Keratinocyte (primary cell): Measurements from ENCODE around the gene ZNF365. TPM values are rescaled to one million over a fixed set of nuclear protein-coding genes. Genes with fewer than 3 reads are reported as not detected.

Experiments
- DNase-seq: peaks from one replicate; pipeline ENCODE4 v3.0.0-alpha.2; 2011; ENCODE audit warnings: low read depth, missing footprints, low spot score
- FAIRE-seq: peaks from 2 replicates; lab custom pipeline; 2011; peaks lifted over from hg19 to GRCh38; lab: Jason Lieb, UNC
- H2AFZ ChIP-seq: 2 replicates; pipeline ENCODE4 v1.6.0; 2012; ENCODE audit warnings: low read length, control low read depth, inconsistent platforms; ENCODE audit not compliant: control insufficient read depth
- H3K27ac ChIP-seq: 2 replicates; pipeline ENCODE4 v1.5.1; 2011; ENCODE audit warnings: low read length; ENCODE audit not compliant: control insufficient read depth, insufficient read depth
- H3K27me3 ChIP-seq: 3 replicates; pipeline ENCODE4 v1.6.0; 2011; ENCODE audit warnings: low read length; ENCODE audit not compliant: control insufficient read depth, insufficient read depth; ENCODE audit errors: extremely low read depth
- H3K36me3 ChIP-seq, 2 experiments: 2 replicates in 1 of 2; 3 replicates in 1 of 2; pipeline ENCODE4 v1.5.1; 2011; ENCODE audit warnings: low read length in 2 of 2, mild to moderate bottlenecking in 1 of 2; ENCODE audit not compliant: control insufficient read depth in 2 of 2, insufficient read depth in 2 of 2; ENCODE audit errors: extremely low read depth in 1 of 2
- H3K4me1 ChIP-seq: 3 replicates; pipeline ENCODE4 v1.5.1; 2011; ENCODE audit warnings: low read length; ENCODE audit not compliant: control insufficient read depth, insufficient read depth; ENCODE audit errors: extremely low read depth
- H3K4me2 ChIP-seq: 3 replicates; pipeline ENCODE4 v1.6.0; 2011; ENCODE audit warnings: low read depth, low read length; ENCODE audit not compliant: control insufficient read depth, insufficient read depth; ENCODE audit errors: extremely low read depth
- H3K4me3 ChIP-seq, 3 experiments: fragments of 200-600 bp in 1 of 3; sonication (generic) in 1 of 3; 2 replicates in 2 of 3; 3 replicates in 1 of 3; pipeline ENCODE4 v1.5.1; 2011 to 2016; ENCODE audit warnings: low read length in 3 of 3, mild to moderate bottlenecking in 3 of 3, control low read depth in 2 of 3, inconsistent platforms in 1 of 3, low read depth in 1 of 3, mixed read lengths in 1 of 3, mixed run types in 1 of 3, moderate library complexity in 1 of 3; ENCODE audit not compliant: control insufficient read depth in 2 of 3, insufficient read depth in 2 of 3; ENCODE audit errors: extremely low read depth in 1 of 3
- H3K79me2 ChIP-seq: 2 replicates; pipeline ENCODE4 v1.6.0; 2012; ENCODE audit warnings: low read length; ENCODE audit not compliant: control insufficient read depth, insufficient read depth
- H3K9ac ChIP-seq: 3 replicates; pipeline ENCODE4 v1.6.0; 2011; ENCODE audit warnings: low read length; ENCODE audit not compliant: control insufficient read depth, insufficient read depth; ENCODE audit errors: extremely low read depth
- H3K9me1 ChIP-seq: 3 replicates; pipeline ENCODE4 v1.6.0; 2011; ENCODE audit warnings: low read length; ENCODE audit not compliant: control insufficient read depth, insufficient read depth; ENCODE audit errors: extremely low read depth
- H3K9me3 ChIP-seq: 2 replicates; pipeline ENCODE4 v1.5.1; 2012; ENCODE audit warnings: low read depth, low read length; ENCODE audit not compliant: control insufficient read depth
- H4K20me1 ChIP-seq: 3 replicates; pipeline ENCODE4 v1.6.0; 2011; ENCODE audit warnings: low read length; ENCODE audit not compliant: control insufficient read depth, insufficient read depth; ENCODE audit errors: extremely low read depth
- CTCF ChIP-seq, 3 experiments: IDR thresholded peaks in 1 of 3; conservative IDR thresholded peaks in 1 of 3; optimal IDR thresholded peaks in 1 of 3; 2 replicates in 2 of 3; 3 replicates in 1 of 3; pipeline versions ENCODE3 to v1.5.1; 2011; ENCODE audit warnings: low read length in 3 of 3, mild to moderate bottlenecking in 3 of 3, moderate library complexity in 2 of 3, control low read depth in 1 of 3, inconsistent platforms in 1 of 3; ENCODE audit not compliant: insufficient read depth in 2 of 3; ENCODE audit errors: extremely low read depth in 1 of 3
- EZH2 ChIP-seq: IDR thresholded peaks from one replicate; pipeline ENCODE4 v1.6.1; 2012; ENCODE audit warnings: inconsistent platforms, mild to moderate bottlenecking, low read length, moderate library complexity
- dilution Hi-C: fragments of 300-500 bp; cut with MboI; formaldehyde crosslinking; loops from one replicate; pipeline ENCODE4 v1.7.0; 2020; ENCODE audit warnings: low sequenced_read_pairs; ENCODE audit not compliant: extremely low pct_ligation_motif_present
- polyA plus RNA-seq, 5 experiments: library from polyadenylated mRNA; depleted of rRNA in 3 of 5; stranded (reverse) in 3 of 5; stranded (forward) in 1 of 5; unstranded in 1 of 5; fragments of >200 nt; gene quantifications; 1 replicate in 1 of 5; 2 replicates in 3 of 5; 3 replicates in 1 of 5; pipeline versions ENCODE4 v1.2.1 to v1.2.3, GENCODE V29; 2011 to 2012; ENCODE audit warnings: missing spikeins in 2 of 5, low read depth in 1 of 5, low replicate concordance in 1 of 5

The ZNF365 gene
- polyA plus RNA-seq, 1 donor (not counting 4 experiments of a cell fraction or from before 2014, with no cell fraction given) = 15.9 TPM

GRCh38 chr10:62396864-62397263 is 22.7 kb downstream of the ZNF365 start:
- H4K20me1 ChIP-seq = no peaks in the 10 kb centered on the region
- H3K79me2 ChIP-seq = peaks cover 4% of the 10 kb centered on the region
- no peak overlapping the region for H3K4me2 ChIP-seq
- H3K27me3 ChIP-seq = no peaks in the 10 kb centered on the region
- H3K4me3 ChIP-seq = no peak overlapping the region
- H3K4me1 ChIP-seq = no peaks in the 10 kb centered on the region
- TF ChIP-seq EZH2 = no peak
- no peak for TF ChIP-seq CTCF (optimal IDR thresholded peaks at IDR 0.05 in 1 of 3, IDR thresholded peaks at IDR 0.05 in 1 of 3, conservative IDR thresholded peaks at IDR 0.05 in 1 of 3; ENCODE audit: extremely low read depth in 1 of 3, insufficient read depth in 2 of 3, low read length in 3 of 3)
- FAIRE-seq = no peak
- H3K9me1 ChIP-seq = no peaks in the 10 kb centered on the region
- H3K27ac ChIP-seq = no peak overlapping the region
- no peak overlapping the region for H3K9ac ChIP-seq
- dilution Hi-C loops = no loop called here
- no peak overlapping the region for H2AFZ ChIP-seq
- H3K9me3 ChIP-seq = no peaks in the 10 kb centered on the region
- H3K36me3 ChIP-seq = peaks cover 4 to 8% of the 10 kb centered on the region in 2 experiments
- DNase-seq = no peak

DNA sequence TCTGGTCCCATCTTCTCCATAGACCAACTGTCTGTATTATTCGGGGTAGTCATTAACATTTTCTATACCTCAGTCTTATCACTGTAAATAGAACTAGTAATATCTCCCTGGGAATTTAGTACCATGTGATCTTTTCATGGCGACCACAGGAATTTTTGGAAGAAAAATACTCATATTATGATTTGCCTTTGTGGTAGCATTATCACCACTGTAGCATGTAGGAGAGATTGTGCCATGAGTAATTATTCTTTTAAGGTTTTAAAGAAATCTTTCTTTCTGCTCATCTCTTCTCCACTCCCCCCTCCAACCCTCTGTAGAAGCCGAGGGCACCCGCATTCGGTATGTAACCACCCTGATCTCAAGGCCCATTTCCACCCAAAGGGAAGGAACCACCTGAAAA is 25.0 kb downstream of the ZNF365 start:
- Histone ChIP-seq H3K27ac (no peak overlapping the region), H3K4me3 (no peak overlapping the region), H3K4me1 (no peaks in the 10 kb centered on the region), H3K9me1 (no peaks in the 10 kb centered on the region), H3K36me3 (peaks cover 4 to 8% of the 10 kb centered on the region in 2 experiments), H3K79me2 (no peaks in the 10 kb centered on the region), H2AFZ (no peak overlapping the region), H3K4me2 (no peak overlapping the region), H4K20me1 (no peaks in the 10 kb centered on the region), H3K9me3 (no peaks in the 10 kb centered on the region), H3K27me3 (no peaks in the 10 kb centered on the region), H3K9ac (no peak overlapping the region)
- TF ChIP-seq CTCF (optimal IDR thresholded peaks at IDR 0.05 in 1 of 3, IDR thresholded peaks at IDR 0.05 in 1 of 3, conservative IDR thresholded peaks at IDR 0.05 in 1 of 3; ENCODE audit: extremely low read depth in 1 of 3, insufficient read depth in 2 of 3, low read length in 3 of 3) (no peak), EZH2 (no peak)
- DNase-seq (no peak), FAIRE-seq (no peak)
- dilution Hi-C loops = no loop called here
